Adrenal gland (tissue), 5 donors: Measurements from ENCODE around the gene MECR.

Experiments used
- CTCF ChIP-seq, 6 experiments: fragments of 450-650 bp in 4 of 6; fragments of 200-600 bp in 2 of 6; sonication (generic) in 1 of 6; IDR thresholded peaks; 1 replicate in 5 of 6; 2 replicates in 1 of 6; pipeline versions ENCODE4 v1.5.1 to v1.8.0; 2016 to 2021; ENCODE audit warnings: antibody characterized with exemption in 6 of 6, mild to moderate bottlenecking in 2 of 6, moderate library complexity in 1 of 6
- POLR2A ChIP-seq, 2 donors: fragments of 450-650 bp; IDR thresholded peaks; one replicate each; pipeline ENCODE4 v1.6.1; 2017; ENCODE audit warnings: antibody characterized with exemption in 2 of 2, mild to moderate bottlenecking in 2 of 2, moderate library complexity in 1 of 2
- donor health status: DM: no; HTN: no; CAD: no.

- TF ChIP-seq CTCF (IDR thresholded peaks at IDR 0.05) = no peak
- TF ChIP-seq POLR2A (IDR thresholded peaks at IDR 0.05) = no peak
Measured at GRCh38 chr1:29240400-29240837, 9.7 kb upstream of the MECR start.
